ENCODE data around the gene MMP24.
"Not testable (repeated sequence)": the region's sequence is repeated elsewhere in the genome, so short reads cannot be mapped to it uniquely, and the experiment has no call there.

MMP24 gene

DNA sequence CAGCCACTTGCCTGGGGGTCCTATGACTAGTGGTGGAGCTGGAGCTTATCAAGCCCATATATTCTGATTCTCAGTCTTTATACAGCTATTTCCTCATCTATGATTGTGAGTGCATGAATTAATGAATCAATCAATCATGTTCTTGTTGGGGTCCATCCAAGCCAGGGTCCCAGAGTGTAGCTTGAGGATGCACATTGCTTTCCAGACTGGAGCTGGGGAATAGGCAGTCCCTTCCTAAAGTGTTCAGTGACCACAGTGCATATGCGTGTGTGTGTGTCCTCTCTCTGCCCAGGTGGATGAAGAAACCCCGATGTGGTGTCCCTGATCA is 25.1 kb downstream of the MMP24 start:
- no peak overlapping the region for H3K4me2 ChIP-seq (ENCODE audit: low read length)
- no peak overlapping the region for H3K27ac ChIP-seq (ENCODE audit: low read length)
- H3K9me3 ChIP-seq (ENCODE audit: insufficient read depth, low read length), result no peaks in the 10 kb centered on the region
- peaks cover 4% of the 10 kb centered on the region; the same call in 1 of the 2 replicates for H3K27me3 ChIP-seq (ENCODE audit: low read depth, low read length)
- H3K79me2 ChIP-seq (ENCODE audit: low read length), result no peaks in the 10 kb centered on the region
- TF ChIP-seq, protein P1, sequence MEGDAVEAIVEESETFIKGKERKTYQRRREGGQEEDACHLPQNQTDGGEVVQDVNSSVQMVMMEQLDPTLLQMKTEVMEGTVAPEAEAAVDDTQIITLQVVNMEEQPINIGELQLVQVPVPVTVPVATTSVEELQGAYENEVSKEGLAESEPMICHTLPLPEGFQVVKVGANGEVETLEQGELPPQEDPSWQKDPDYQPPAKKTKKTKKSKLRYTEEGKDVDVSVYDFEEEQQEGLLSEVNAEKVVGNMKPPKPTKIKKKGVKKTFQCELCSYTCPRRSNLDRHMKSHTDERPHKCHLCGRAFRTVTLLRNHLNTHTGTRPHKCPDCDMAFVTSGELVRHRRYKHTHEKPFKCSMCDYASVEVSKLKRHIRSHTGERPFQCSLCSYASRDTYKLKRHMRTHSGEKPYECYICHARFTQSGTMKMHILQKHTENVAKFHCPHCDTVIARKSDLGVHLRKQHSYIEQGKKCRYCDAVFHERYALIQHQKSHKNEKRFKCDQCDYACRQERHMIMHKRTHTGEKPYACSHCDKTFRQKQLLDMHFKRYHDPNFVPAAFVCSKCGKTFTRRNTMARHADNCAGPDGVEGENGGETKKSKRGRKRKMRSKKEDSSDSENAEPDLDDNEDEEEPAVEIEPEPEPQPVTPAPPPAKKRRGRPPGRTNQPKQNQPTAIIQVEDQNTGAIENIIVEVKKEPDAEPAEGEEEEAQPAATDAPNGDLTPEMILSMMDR (IDR thresholded peaks at IDR 0.05; ENCODE audit: low read depth, low read length), result no peak
- no peak for TF ChIP-seq EZH2phosphoT487 (IDR thresholded peaks at IDR 0.05; ENCODE audit: low read depth)
- no peak overlapping the region for H3K4me3 ChIP-seq (ENCODE audit: low read length)
- no peak overlapping the region for H3K9ac ChIP-seq (ENCODE audit: low read length)
- no peaks in the 10 kb centered on the region for H4K20me1 ChIP-seq (ENCODE audit: insufficient read depth, low read length)
- H3K4me1 ChIP-seq (ENCODE audit: low read length), result 0 out of 2 replicates have a peak, but pooled peaks cover 3% of the 10 kb centered on the region
- no peak overlapping the region for H2AFZ ChIP-seq (ENCODE audit: low read depth, low read length)
- no peaks in the 10 kb centered on the region for H3K36me3 ChIP-seq (replicated peaks; ENCODE audit: low read depth, low read length)

DNA sequence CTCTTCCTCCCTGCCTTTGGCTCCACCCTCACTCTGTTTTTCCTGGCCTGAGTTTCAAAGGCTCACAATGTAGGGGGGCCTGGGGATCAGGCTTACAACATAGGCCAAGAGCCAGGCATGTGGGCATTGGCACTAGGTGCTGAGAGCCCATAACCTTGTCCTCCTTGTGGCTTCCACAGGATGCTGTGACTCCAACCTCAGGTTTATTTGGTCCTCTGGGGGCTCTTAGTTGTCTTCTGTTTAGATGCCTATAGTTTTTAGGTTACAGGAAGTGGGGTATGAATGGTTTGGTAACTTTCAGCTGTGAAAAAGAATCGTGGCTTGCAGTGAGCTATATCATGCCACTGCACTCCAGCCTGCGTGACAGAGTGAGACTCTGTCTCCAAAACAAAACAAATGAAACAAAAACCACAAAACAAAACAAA is 25.6 kb downstream of the MMP24 start:
- H3K4me3 ChIP-seq (ENCODE audit: low read length), result no peak overlapping the region
- 0 out of 2 replicates have a peak, but pooled peaks cover 3% of the 10 kb centered on the region for H3K4me1 ChIP-seq (ENCODE audit: low read length)
- H3K27me3 ChIP-seq (ENCODE audit: low read depth, low read length), result peaks cover under 1% of the 10 kb centered on the region; the same call in 1 of the 2 replicates
- no peaks in the 10 kb centered on the region for H3K79me2 ChIP-seq (ENCODE audit: low read length)
- H3K9ac ChIP-seq (ENCODE audit: low read length), result no peak overlapping the region
- H4K20me1 ChIP-seq (ENCODE audit: insufficient read depth, low read length), result no peaks in the 10 kb centered on the region
- no peak overlapping the region for H3K27ac ChIP-seq (ENCODE audit: low read length)
- H3K36me3 ChIP-seq (replicated peaks; ENCODE audit: low read depth, low read length), result no peaks in the 10 kb centered on the region
- H3K9me3 ChIP-seq (ENCODE audit: insufficient read depth, low read length), result no peaks in the 10 kb centered on the region
- H3K4me2 ChIP-seq (ENCODE audit: low read length), result no peak overlapping the region
- TF ChIP-seq, protein P1 (IDR thresholded peaks at IDR 0.05; ENCODE audit: low read depth, low read length), result no peak
- TF ChIP-seq EZH2phosphoT487 (IDR thresholded peaks at IDR 0.05; ENCODE audit: low read depth), result no peak
- no peak overlapping the region for H2AFZ ChIP-seq (ENCODE audit: low read depth, low read length)

DNA sequence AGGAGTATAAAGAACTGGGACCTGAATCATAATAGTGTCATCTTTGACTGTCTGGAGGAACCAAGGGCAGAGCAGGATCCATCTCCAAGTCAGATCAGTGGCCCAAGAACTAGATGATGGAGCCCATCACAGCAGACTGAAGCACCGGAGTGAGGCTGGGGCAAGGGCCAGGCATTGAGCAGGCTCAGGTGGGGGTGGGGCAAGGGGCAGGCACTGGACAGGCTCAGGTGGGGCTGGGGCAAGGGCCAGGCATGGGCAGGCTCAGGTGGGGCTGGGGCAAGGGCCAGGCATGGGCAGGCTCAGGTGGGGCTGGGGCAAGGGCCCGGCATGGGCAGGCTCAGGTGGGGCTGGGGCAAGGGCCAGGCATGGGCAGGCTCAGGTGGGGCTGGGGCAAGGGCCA is 26.1 kb downstream of the MMP24 start:
- H3K9ac ChIP-seq (ENCODE audit: low read length); H3K79me2 ChIP-seq (ENCODE audit: low read length); H3K27me3 ChIP-seq (ENCODE audit: low read depth, low read length); H2AFZ ChIP-seq (ENCODE audit: low read depth, low read length); H3K9me3 ChIP-seq (ENCODE audit: insufficient read depth, low read length); H3K36me3 ChIP-seq (replicated peaks; ENCODE audit: low read depth, low read length); H3K4me2 ChIP-seq (ENCODE audit: low read length); H3K4me1 ChIP-seq (ENCODE audit: low read length); H3K27ac ChIP-seq (ENCODE audit: low read length); H3K4me3 ChIP-seq (ENCODE audit: low read length); H4K20me1 ChIP-seq (ENCODE audit: insufficient read depth, low read length): not testable (repeated sequence)

DNA sequence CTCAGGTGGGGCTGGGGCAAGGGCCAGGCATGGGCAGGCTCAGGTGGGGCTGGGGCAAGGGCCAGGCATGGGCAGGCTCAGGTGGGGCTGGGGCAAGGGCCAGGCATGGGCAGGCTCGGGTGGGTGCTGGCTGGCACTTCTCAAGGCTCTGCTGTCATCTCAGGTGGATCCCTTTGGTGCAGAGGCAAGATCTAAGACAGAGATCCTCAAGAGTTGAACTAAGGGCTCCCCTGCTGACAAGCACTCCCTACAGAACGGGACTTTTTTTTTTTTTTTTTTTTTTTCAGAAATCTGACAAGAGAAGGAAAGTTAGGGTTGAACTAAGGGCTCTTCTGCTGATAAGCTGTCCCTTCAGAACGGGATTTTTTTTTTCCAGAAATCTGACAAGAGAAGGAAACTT is 26.5 kb downstream of the MMP24 start:
- no peaks in the 10 kb centered on the region for H3K9me3 ChIP-seq (ENCODE audit: insufficient read depth, low read length)
- no peaks in the 10 kb centered on the region for H3K36me3 ChIP-seq (replicated peaks; ENCODE audit: low read depth, low read length)
- H3K4me1 ChIP-seq (ENCODE audit: low read length), result 0 out of 2 replicates have a peak, but pooled peaks cover 3% of the 10 kb centered on the region
- TF ChIP-seq, protein P1 (IDR thresholded peaks at IDR 0.05; ENCODE audit: low read depth, low read length), result no peak
- no peak for TF ChIP-seq EZH2phosphoT487 (IDR thresholded peaks at IDR 0.05; ENCODE audit: low read depth)
- H4K20me1 ChIP-seq (ENCODE audit: insufficient read depth, low read length), result no peaks in the 10 kb centered on the region
- no peaks in the 10 kb centered on the region for H3K79me2 ChIP-seq (ENCODE audit: low read length)
- peaks cover 4% of the 10 kb centered on the region; the same call in 1 of the 2 replicates for H3K27me3 ChIP-seq (ENCODE audit: low read depth, low read length)
- no peak overlapping the region for H3K9ac ChIP-seq (ENCODE audit: low read length)
- H3K4me2 ChIP-seq (ENCODE audit: low read length), result no peak overlapping the region
- H3K4me3 ChIP-seq (ENCODE audit: low read length), result no peak overlapping the region
- no peak overlapping the region for H2AFZ ChIP-seq (ENCODE audit: low read depth, low read length)
- no peak overlapping the region for H3K27ac ChIP-seq (ENCODE audit: low read length)
